Measurements from ENCODE around the gene PPIP5K2.

The PPIP5K2 gene

GRCh38 chr5:103224118-103224893 is 104.2 kb downstream of the PPIP5K2 start:
- Histone ChIP-seq H3K4ac (ENCODE audit: low read length) (no peak overlapping the region), H3K9ac (ENCODE audit: low read depth, low read length, poor library complexity) (no peak overlapping the region), H2BK15ac (ENCODE audit: low read length) (peak overlapping the region; percentile 35), H2BK120ac (ENCODE audit: low read depth, low read length) (no peak overlapping the region), H4K91ac (ENCODE audit: low read depth, low read length, poor library complexity) (no peak overlapping the region), H2BK12ac (ENCODE audit: low read length) (no peak overlapping the region), H3K27ac (replicated peaks; ENCODE audit: low read length) (no peak overlapping the region), H3K23ac (ENCODE audit: low read depth, low read length, poor library complexity) (peak overlapping the region; percentile 86), H3K36me3 (replicated peaks in 1 of 2; ENCODE audit: control insufficient read depth in 2 of 2, insufficient read depth in 2 of 2, low read length in 2 of 2) (no peaks in the 10 kb centered on the region), H2BK5ac (ENCODE audit: low read length) (no peak overlapping the region), H4K8ac (ENCODE audit: low read depth, low read length) (no peak overlapping the region), H3K4me2 (ENCODE audit: insufficient read depth, low read length, poor library complexity, severe bottlenecking) (no peak overlapping the region), H3K27me3 (ENCODE audit: control insufficient read depth in 3 of 3, insufficient read depth in 3 of 3, low read depth in 1 of 3, low read length in 3 of 3) (no peaks in the 10 kb centered on the region), H3K14ac (ENCODE audit: low read length) (no peak overlapping the region), H2AFZ (ENCODE audit: low read length) (peak overlapping the region; percentile 69), H3K79me1 (ENCODE audit: low read depth, low read length) (no peaks in the 10 kb centered on the region), H3K9me3 (replicated peaks in 1 of 2; ENCODE audit: control insufficient read depth in 2 of 2, insufficient read depth in 1 of 2, low read depth in 1 of 2, low read length in 2 of 2) (no peaks in the 10 kb centered on the region), H3K4me1 (ENCODE audit: control insufficient read depth in 2 of 2, insufficient read depth in 1 of 2, low read depth in 1 of 2, low read length in 2 of 2) (peaks cover 0 to 2% of the 10 kb centered on the region in 2 donors), H3K18ac (ENCODE audit: low read length) (peak overlapping the region; percentile 67), H2AK5ac (ENCODE audit: low read depth, low read length) (peak overlapping the region; percentile 73), H3K4me3 (ENCODE audit: low read length in 2 of 2) (no peak overlapping the region)
- peak; percentile 41 for DNase-seq (ENCODE audit: low spot score)
- WGBS, 2 donors (ENCODE audit: extremely low coverage in 2 of 2, insufficient read length in 2 of 2, insufficient replicate concordance in 1 of 2) = no CpG with 5 or more reads among the region's 11 CpGs

GRCh38 chr5:103224894-103225246 is 104.8 kb downstream of the PPIP5K2 start:
- no peak for DNase-seq (ENCODE audit: low spot score)
- Histone ChIP-seq H3K9ac (ENCODE audit: low read depth, low read length, poor library complexity) (no peak overlapping the region), H3K27me3 (ENCODE audit: control insufficient read depth in 3 of 3, insufficient read depth in 3 of 3, low read depth in 1 of 3, low read length in 3 of 3) (no peaks in the 10 kb centered on the region), H3K18ac (ENCODE audit: low read length) (no peak overlapping the region), H2BK5ac (ENCODE audit: low read length) (no peak overlapping the region), H2AK5ac (ENCODE audit: low read depth, low read length) (no peak overlapping the region), H3K4me3 (ENCODE audit: low read length in 2 of 2) (no peak overlapping the region), H3K9me3 (replicated peaks in 1 of 2; ENCODE audit: control insufficient read depth in 2 of 2, insufficient read depth in 1 of 2, low read depth in 1 of 2, low read length in 2 of 2) (no peaks in the 10 kb centered on the region), H3K4me1 (ENCODE audit: control insufficient read depth in 2 of 2, insufficient read depth in 1 of 2, low read depth in 1 of 2, low read length in 2 of 2) (peaks cover 0 to 2% of the 10 kb centered on the region in 2 donors), H2BK12ac (ENCODE audit: low read length) (no peak overlapping the region), H3K4ac (ENCODE audit: low read length) (no peak overlapping the region), H2AFZ (ENCODE audit: low read length) (peak overlapping the region; percentile 69), H3K79me1 (ENCODE audit: low read depth, low read length) (no peaks in the 10 kb centered on the region), H2BK120ac (ENCODE audit: low read depth, low read length) (no peak overlapping the region), H3K27ac (replicated peaks; ENCODE audit: low read length) (no peak overlapping the region), H4K91ac (ENCODE audit: low read depth, low read length, poor library complexity) (no peak overlapping the region), H3K23ac (ENCODE audit: low read depth, low read length, poor library complexity) (no peak overlapping the region), H3K36me3 (replicated peaks in 1 of 2; ENCODE audit: control insufficient read depth in 2 of 2, insufficient read depth in 2 of 2, low read length in 2 of 2) (no peaks in the 10 kb centered on the region), H3K14ac (ENCODE audit: low read length) (no peak overlapping the region), H3K4me2 (ENCODE audit: insufficient read depth, low read length, poor library complexity, severe bottlenecking) (no peak overlapping the region), H4K8ac (ENCODE audit: low read depth, low read length) (no peak overlapping the region), H2BK15ac (ENCODE audit: low read length) (no peak overlapping the region)
- no CpG with 5 or more reads among the region's 5 CpGs for WGBS, 2 donors (ENCODE audit: extremely low coverage in 2 of 2, insufficient read length in 2 of 2, insufficient replicate concordance in 1 of 2)

- H3K27ac ChIP-seq (replicated peaks; ENCODE audit: low read length) = no peak overlapping the region
- H3K4me1 ChIP-seq (ENCODE audit: control insufficient read depth in 2 of 2, insufficient read depth in 1 of 2, low read depth in 1 of 2, low read length in 2 of 2) = peaks cover 0 to 2% of the 10 kb centered on the region in 2 donors
- H2BK5ac ChIP-seq (ENCODE audit: low read length) = no peak overlapping the region
- H2AK5ac ChIP-seq (ENCODE audit: low read depth, low read length) = no peak overlapping the region
- no peaks in the 10 kb centered on the region for H3K79me1 ChIP-seq (ENCODE audit: low read depth, low read length)
- no peak for DNase-seq (ENCODE audit: low spot score)
- H3K9me3 ChIP-seq (replicated peaks in 1 of 2; ENCODE audit: control insufficient read depth in 2 of 2, insufficient read depth in 1 of 2, low read depth in 1 of 2, low read length in 2 of 2) = no peaks in the 10 kb centered on the region
- H3K9ac ChIP-seq (ENCODE audit: low read depth, low read length, poor library complexity) = no peak overlapping the region
- H2AFZ ChIP-seq (ENCODE audit: low read length) = no peak overlapping the region
- H3K23ac ChIP-seq (ENCODE audit: low read depth, low read length, poor library complexity) = no peak overlapping the region
- H3K4ac ChIP-seq (ENCODE audit: low read length) = no peak overlapping the region
- H2BK12ac ChIP-seq (ENCODE audit: low read length) = no peak overlapping the region
- no peak overlapping the region for H3K4me2 ChIP-seq (ENCODE audit: insufficient read depth, low read length, poor library complexity, severe bottlenecking)
- WGBS, 2 donors (ENCODE audit: extremely low coverage in 2 of 2, insufficient read length in 2 of 2, insufficient replicate concordance in 1 of 2) = no CpG with 5 or more reads among the region's 5 CpGs
- H3K36me3 ChIP-seq (replicated peaks in 1 of 2; ENCODE audit: control insufficient read depth in 2 of 2, insufficient read depth in 2 of 2, low read length in 2 of 2) = no peaks in the 10 kb centered on the region
- H4K91ac ChIP-seq (ENCODE audit: low read depth, low read length, poor library complexity) = no peak overlapping the region
- no peak overlapping the region for H3K14ac ChIP-seq (ENCODE audit: low read length)
- H3K27me3 ChIP-seq (ENCODE audit: control insufficient read depth in 3 of 3, insufficient read depth in 3 of 3, low read depth in 1 of 3, low read length in 3 of 3) = no peaks in the 10 kb centered on the region
- H2BK120ac ChIP-seq (ENCODE audit: low read depth, low read length) = no peak overlapping the region
- H3K18ac ChIP-seq (ENCODE audit: low read length) = no peak overlapping the region
- H4K8ac ChIP-seq (ENCODE audit: low read depth, low read length) = no peak overlapping the region
- H2BK15ac ChIP-seq (ENCODE audit: low read length) = no peak overlapping the region
- H3K4me3 ChIP-seq (ENCODE audit: low read length in 2 of 2) = no peak overlapping the region
Observed at GRCh38 chr5:103228061-103228460, 108.0 kb downstream of the PPIP5K2 start.

- no peak overlapping the region for H3K27ac ChIP-seq (replicated peaks; ENCODE audit: low read length)
- no peak overlapping the region for H3K14ac ChIP-seq (ENCODE audit: low read length)
- H3K9me3 ChIP-seq (replicated peaks in 1 of 2; ENCODE audit: control insufficient read depth in 2 of 2, insufficient read depth in 1 of 2, low read depth in 1 of 2, low read length in 2 of 2) = no peaks in the 10 kb centered on the region
- no peak overlapping the region for H2BK5ac ChIP-seq (ENCODE audit: low read length)
- H2BK12ac ChIP-seq (ENCODE audit: low read length) = no peak overlapping the region
- no peaks in the 10 kb centered on the region for H3K4me1 ChIP-seq (ENCODE audit: control insufficient read depth in 2 of 2, insufficient read depth in 1 of 2, low read depth in 1 of 2, low read length in 2 of 2)
- no peak overlapping the region for H2BK15ac ChIP-seq (ENCODE audit: low read length)
- no CpG with 5 or more reads among the region's 1 CpG for WGBS, 2 donors (ENCODE audit: extremely low coverage in 2 of 2, insufficient read length in 2 of 2, insufficient replicate concordance in 1 of 2)
- no peak overlapping the region for H2BK120ac ChIP-seq (ENCODE audit: low read depth, low read length)
- no peak overlapping the region for H2AFZ ChIP-seq (ENCODE audit: low read length)
- no peak overlapping the region for H4K8ac ChIP-seq (ENCODE audit: low read depth, low read length)
- H3K4ac ChIP-seq (ENCODE audit: low read length) = no peak overlapping the region
- H3K27me3 ChIP-seq (ENCODE audit: control insufficient read depth in 3 of 3, insufficient read depth in 3 of 3, low read depth in 1 of 3, low read length in 3 of 3) = no peaks in the 10 kb centered on the region
- H3K4me2 ChIP-seq (ENCODE audit: insufficient read depth, low read length, poor library complexity, severe bottlenecking) = no peak overlapping the region
- H3K18ac ChIP-seq (ENCODE audit: low read length) = no peak overlapping the region
- H4K91ac ChIP-seq (ENCODE audit: low read depth, low read length, poor library complexity) = no peak overlapping the region
- no peak for DNase-seq (ENCODE audit: low spot score)
- no peak overlapping the region for H3K23ac ChIP-seq (ENCODE audit: low read depth, low read length, poor library complexity)
- no peak overlapping the region for H3K9ac ChIP-seq (ENCODE audit: low read depth, low read length, poor library complexity)
- no peak overlapping the region for H3K4me3 ChIP-seq (ENCODE audit: low read length in 2 of 2)
- H2AK5ac ChIP-seq (ENCODE audit: low read depth, low read length) = no peak overlapping the region
- H3K36me3 ChIP-seq (replicated peaks in 1 of 2; ENCODE audit: control insufficient read depth in 2 of 2, insufficient read depth in 2 of 2, low read length in 2 of 2) = no peaks in the 10 kb centered on the region
- H3K79me1 ChIP-seq (ENCODE audit: low read depth, low read length) = no peaks in the 10 kb centered on the region
Observed at GRCh38 chr5:103228588-103228987, 108.5 kb downstream of the PPIP5K2 start.

Measured in neuronal stem cell (in vitro differentiated cells).